Glutamatergic neuron (in vitro differentiated cells): ENCODE data around the gene KCNMB4. TPM values are rescaled to one million over a fixed set of nuclear protein-coding genes. Genes with fewer than 3 reads are reported as not detected.

Experiments
- DNase-seq: peaks from one replicate; pipeline ENCODE4 v3.0.0; 2022
- H3K27ac Mint-ChIP-seq: one replicate; pipeline ENCODE4 v1.8.0; 2020; ENCODE audit warnings: mild to moderate bottlenecking, mixed read lengths, inconsistent platforms; ENCODE audit not compliant: unreplicated experiment
- H3K27me3 Mint-ChIP-seq: one replicate; pipeline ENCODE4 v1.8.0; 2020; ENCODE audit warnings: mild to moderate bottlenecking, moderate library complexity, mixed read lengths, inconsistent platforms; ENCODE audit not compliant: unreplicated experiment
- H3K36me3 Mint-ChIP-seq: one replicate; pipeline ENCODE4 v1.8.0; 2020; ENCODE audit warnings: mild to moderate bottlenecking, mixed read lengths, inconsistent platforms; ENCODE audit not compliant: unreplicated experiment
- H3K4me1 Mint-ChIP-seq: one replicate; pipeline ENCODE4 v1.8.0; 2020; ENCODE audit warnings: mild to moderate bottlenecking, low read depth, mixed read lengths, inconsistent platforms; ENCODE audit not compliant: unreplicated experiment
- H3K4me3 Mint-ChIP-seq: one replicate; pipeline ENCODE4 v1.8.0; 2020; ENCODE audit warnings: mild to moderate bottlenecking, mixed read lengths, inconsistent platforms; ENCODE audit not compliant: unreplicated experiment
- H3K9me3 Mint-ChIP-seq: one replicate; pipeline ENCODE4 v1.8.0; 2020; ENCODE audit warnings: mild to moderate bottlenecking, moderate library complexity, mixed read lengths, inconsistent platforms; ENCODE audit not compliant: unreplicated experiment
- total RNA-seq: library from RNA; stranded (reverse); fragmentation: NEBNext Ultra II Directional; extraction: Animal tissue kit (Norgen Biotek cat#: 25700); gene quantifications from one replicate; pipeline ENCODE4 v1.2.1, GENCODE V29; 2021; ENCODE audit not compliant: unreplicated experiment
- TF ChIP-seq, protein P1 (sequence below): fragments of 200-600 bp; sonication (generic); IDR thresholded peaks from one replicate; pipeline ENCODE4 v1.5.0; 2021; ENCODE audit not compliant: partially characterized antibody, unreplicated experiment

The KCNMB4 gene
- total RNA-seq, 1 donor from 2014 or later, result 18.7 TPM

DNA sequence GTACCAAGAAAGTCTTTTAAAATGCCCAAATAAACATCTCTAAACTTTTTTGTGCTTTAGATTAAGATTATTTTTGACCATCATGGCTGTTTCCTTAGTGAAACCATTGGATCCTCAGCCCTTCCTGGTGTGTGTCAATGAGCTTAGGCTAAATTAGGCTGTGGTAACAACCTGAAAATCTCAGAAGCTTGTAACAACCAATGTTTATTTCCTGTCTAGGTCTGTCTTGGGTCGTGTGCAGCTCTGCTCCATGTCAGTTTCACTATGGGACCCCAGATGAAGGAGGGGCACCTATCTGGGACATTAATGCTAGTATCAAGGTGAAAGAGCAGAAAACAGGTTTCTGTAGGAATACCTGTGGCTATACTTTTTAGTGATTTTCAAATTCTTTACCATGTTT is 49.9 kb downstream of the KCNMB4 start:
- Mint-ChIP-seq H3K27me3 (peaks cover 1% of the 10 kb centered on the region), H3K27ac (no peak overlapping the region), H3K4me1 (no peaks in the 10 kb centered on the region), H3K9me3 (no peaks in the 10 kb centered on the region), H3K4me3 (no peak overlapping the region), H3K36me3 (peaks cover 5% of the 10 kb centered on the region)
- TF ChIP-seq, protein P1, sequence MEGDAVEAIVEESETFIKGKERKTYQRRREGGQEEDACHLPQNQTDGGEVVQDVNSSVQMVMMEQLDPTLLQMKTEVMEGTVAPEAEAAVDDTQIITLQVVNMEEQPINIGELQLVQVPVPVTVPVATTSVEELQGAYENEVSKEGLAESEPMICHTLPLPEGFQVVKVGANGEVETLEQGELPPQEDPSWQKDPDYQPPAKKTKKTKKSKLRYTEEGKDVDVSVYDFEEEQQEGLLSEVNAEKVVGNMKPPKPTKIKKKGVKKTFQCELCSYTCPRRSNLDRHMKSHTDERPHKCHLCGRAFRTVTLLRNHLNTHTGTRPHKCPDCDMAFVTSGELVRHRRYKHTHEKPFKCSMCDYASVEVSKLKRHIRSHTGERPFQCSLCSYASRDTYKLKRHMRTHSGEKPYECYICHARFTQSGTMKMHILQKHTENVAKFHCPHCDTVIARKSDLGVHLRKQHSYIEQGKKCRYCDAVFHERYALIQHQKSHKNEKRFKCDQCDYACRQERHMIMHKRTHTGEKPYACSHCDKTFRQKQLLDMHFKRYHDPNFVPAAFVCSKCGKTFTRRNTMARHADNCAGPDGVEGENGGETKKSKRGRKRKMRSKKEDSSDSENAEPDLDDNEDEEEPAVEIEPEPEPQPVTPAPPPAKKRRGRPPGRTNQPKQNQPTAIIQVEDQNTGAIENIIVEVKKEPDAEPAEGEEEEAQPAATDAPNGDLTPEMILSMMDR, result no peak
- no peak for DNase-seq

DNA sequence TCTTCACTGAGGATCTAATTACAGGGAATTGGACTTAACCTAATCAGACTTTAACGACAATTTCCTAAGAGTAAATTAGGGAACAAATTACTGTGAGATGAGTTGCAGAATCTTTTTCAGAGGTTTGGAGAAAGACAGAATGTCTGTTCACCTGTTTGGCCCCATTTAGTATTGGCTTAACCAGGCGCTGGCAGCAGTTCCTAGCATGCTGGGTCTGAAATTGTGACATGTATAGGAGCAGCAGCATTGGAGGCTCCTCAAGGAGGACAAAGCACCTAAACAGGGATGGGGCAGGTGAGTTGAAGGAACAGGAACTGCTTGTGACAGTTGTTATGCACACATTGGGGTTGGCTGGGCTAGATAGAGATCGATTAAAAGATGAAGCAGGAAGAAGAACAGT is 51.0 kb downstream of the KCNMB4 start:
- TF ChIP-seq, protein P1, result no peak
- no peaks in the 10 kb centered on the region for H3K9me3 Mint-ChIP-seq
- H3K4me3 Mint-ChIP-seq, result no peak overlapping the region
- no peaks in the 10 kb centered on the region for H3K4me1 Mint-ChIP-seq
- peaks cover 5% of the 10 kb centered on the region for H3K36me3 Mint-ChIP-seq
- no peak for DNase-seq
- H3K27me3 Mint-ChIP-seq, result peaks cover 1% of the 10 kb centered on the region
- no peak overlapping the region for H3K27ac Mint-ChIP-seq

DNA sequence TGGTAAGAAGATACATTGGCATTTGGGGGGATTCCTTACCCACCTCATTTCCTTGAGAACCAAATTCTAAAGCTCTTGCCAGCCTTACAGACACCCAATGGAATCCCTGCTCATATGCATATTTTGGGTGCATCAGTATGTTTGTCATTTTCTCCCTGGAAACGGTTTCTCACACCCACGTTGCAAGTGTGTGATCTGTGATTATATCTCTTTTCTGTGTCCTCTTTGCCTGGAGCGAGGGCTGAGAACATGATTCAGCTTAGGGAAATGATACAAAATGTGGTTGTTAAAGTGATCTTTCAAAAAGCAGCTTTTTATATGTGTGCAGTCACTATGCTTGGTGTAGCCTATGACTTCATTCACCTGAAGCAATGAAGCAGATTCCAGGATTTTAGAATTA is 52.0 kb downstream of the KCNMB4 start:
- no peak for DNase-seq
- Mint-ChIP-seq H3K9me3 (no peaks in the 10 kb centered on the region), H3K4me3 (no peak overlapping the region), H3K27ac (no peak overlapping the region), H3K36me3 (peaks cover 5% of the 10 kb centered on the region), H3K27me3 (peaks cover 1% of the 10 kb centered on the region), H3K4me1 (no peaks in the 10 kb centered on the region)
- TF ChIP-seq, protein P1, result no peak

DNA sequence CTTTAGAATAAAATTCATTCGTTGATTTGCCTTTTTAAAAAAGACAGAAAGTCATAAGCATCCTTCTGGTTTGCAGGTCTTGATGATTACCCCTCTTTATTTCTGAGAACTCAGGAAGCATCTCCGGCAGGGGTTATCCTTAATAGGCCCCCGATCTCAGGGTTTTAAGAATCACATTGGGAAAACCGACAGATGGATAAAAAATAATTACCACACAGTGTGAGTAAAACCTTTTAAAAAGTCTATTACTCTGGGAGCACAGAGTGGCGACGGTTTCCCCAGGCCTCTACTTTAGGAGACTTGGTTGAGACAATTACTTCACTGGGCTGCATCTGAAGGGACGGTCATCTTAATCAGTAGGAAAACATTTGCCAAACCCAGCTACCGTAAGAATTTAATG is 56.5 kb downstream of the KCNMB4 start:
- Mint-ChIP-seq H3K9me3 (peaks cover 2% of the 10 kb centered on the region), H3K4me1 (no peaks in the 10 kb centered on the region), H3K27ac (no peak overlapping the region), H3K4me3 (no peak overlapping the region), H3K27me3 (peaks cover 1% of the 10 kb centered on the region), H3K36me3 (peaks cover 5% of the 10 kb centered on the region)
- TF ChIP-seq, protein P1, result no peak
- DNase-seq, result no peak

DNA sequence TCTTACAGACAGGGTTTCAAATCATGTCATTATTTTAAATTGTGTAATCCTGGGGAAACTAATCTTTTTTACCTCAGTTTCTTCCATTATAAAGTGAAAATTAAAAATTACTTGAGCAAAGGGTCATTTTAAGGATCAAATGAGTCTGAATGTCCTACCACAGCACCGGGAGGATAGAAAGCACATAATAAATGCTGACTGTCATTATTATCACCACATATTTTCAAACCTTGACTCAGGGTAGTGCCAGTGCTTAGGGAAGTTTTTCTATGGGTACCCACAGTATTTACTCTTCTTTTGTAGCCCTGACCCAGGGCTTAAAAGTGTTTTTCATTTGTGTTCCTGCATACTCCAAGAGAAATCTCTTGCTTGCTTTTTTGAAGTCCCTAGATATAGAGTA is 60.5 kb downstream of the KCNMB4 start:
- peaks cover 2% of the 10 kb centered on the region for H3K9me3 Mint-ChIP-seq
- no peak overlapping the region for H3K4me3 Mint-ChIP-seq
- no peak for DNase-seq
- H3K36me3 Mint-ChIP-seq, result no peaks in the 10 kb centered on the region
- TF ChIP-seq, protein P1, result no peak
- no peaks in the 10 kb centered on the region for H3K4me1 Mint-ChIP-seq
- H3K27me3 Mint-ChIP-seq, result no peaks in the 10 kb centered on the region
- no peak overlapping the region for H3K27ac Mint-ChIP-seq
